Measurements from ENCODE around the gene ENTPD1. TPM values are rescaled to one million over a fixed set of nuclear protein-coding genes. Genes with fewer than 3 reads are reported as not detected.
A peak's percentile ranks its signal among the peaks of the same experiment; 100 is the strongest.

ENTPD1 gene
- total RNA-seq, 6 donors from 2014 or later, result 18.0 to 45.4 (median 22.3) TPM

DNA sequence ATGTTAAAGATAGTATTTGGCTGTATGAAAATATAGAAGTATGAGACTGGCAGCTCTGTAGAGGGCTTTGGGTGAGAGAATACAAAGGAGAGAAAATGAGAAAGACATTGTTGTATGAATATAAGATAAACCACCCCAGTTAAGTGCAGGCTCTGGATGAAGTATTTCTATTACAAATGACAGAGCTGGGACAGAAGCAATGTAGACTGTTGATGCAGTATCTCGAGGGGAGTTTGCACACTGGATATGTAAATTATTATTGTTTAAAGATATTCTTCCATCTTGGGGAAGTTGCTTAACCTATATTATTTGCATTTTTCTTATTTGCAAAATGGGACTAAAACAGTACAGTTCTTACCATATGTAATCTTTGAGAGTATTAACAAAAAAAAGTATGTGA, 31.5 kb downstream of the ENTPD1 start:
- Histone ChIP-seq H3K9me3 (no peaks in the 10 kb centered on the region), H3K27ac (no peak overlapping the region), H3K36me3 (no peaks in the 10 kb centered on the region), H3K4me1 (peaks cover 2 to 12% (median 4%) of the 10 kb centered on the region in 4 donors), H3K27me3 (no peaks in the 10 kb centered on the region), H3K4me3 (no peak overlapping the region)
- no peak for TF ChIP-seq POLR2A (IDR thresholded peaks at IDR 0.05)
- TF ChIP-seq, protein P1, sequence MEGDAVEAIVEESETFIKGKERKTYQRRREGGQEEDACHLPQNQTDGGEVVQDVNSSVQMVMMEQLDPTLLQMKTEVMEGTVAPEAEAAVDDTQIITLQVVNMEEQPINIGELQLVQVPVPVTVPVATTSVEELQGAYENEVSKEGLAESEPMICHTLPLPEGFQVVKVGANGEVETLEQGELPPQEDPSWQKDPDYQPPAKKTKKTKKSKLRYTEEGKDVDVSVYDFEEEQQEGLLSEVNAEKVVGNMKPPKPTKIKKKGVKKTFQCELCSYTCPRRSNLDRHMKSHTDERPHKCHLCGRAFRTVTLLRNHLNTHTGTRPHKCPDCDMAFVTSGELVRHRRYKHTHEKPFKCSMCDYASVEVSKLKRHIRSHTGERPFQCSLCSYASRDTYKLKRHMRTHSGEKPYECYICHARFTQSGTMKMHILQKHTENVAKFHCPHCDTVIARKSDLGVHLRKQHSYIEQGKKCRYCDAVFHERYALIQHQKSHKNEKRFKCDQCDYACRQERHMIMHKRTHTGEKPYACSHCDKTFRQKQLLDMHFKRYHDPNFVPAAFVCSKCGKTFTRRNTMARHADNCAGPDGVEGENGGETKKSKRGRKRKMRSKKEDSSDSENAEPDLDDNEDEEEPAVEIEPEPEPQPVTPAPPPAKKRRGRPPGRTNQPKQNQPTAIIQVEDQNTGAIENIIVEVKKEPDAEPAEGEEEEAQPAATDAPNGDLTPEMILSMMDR (IDR thresholded peaks at IDR 0.05), result no peak
- 75 to 84% methylated on average over 1 of the region's 1 CpG for WGBS, 2 donors
- no peak for DNase-seq
- ATAC-seq (ENCODE audit: low FRiP score in 2 of 2), result no peak

DNA sequence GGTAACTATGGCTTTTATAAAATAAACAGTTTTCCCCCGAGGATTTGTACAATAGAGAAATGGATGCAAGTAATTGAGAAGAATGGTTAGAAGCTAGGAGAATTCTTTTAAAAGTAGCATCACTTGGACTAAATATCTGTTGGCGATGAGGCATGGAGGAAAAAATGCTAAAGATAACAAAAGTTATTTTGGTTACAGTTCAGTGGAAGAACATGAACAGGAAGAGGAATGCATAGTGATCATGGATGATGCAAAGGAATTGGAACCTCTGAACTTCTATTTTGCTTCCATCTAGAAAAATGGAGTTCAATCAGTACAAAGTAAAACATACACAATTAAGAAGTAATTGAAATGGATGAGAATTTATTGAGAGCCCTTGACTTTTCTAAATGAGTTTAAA, 32.9 kb downstream of the ENTPD1 start:
- H3K36me3 ChIP-seq, result no peaks in the 10 kb centered on the region
- no peaks in the 10 kb centered on the region for H3K27me3 ChIP-seq
- peaks cover 10 to 25% (median 12%) of the 10 kb centered on the region in 4 donors for H3K4me1 ChIP-seq
- no peaks in the 10 kb centered on the region for H3K9me3 ChIP-seq
- ATAC-seq (ENCODE audit: low FRiP score in 2 of 2), result no peak
- H3K4me3 ChIP-seq, result no peak overlapping the region
- 78 to 81% methylated on average over 2 of the region's 2 CpGs for WGBS, 2 donors
- no peak for TF ChIP-seq POLR2AphosphoS5 (IDR thresholded peaks at IDR 0.05)
- no peak for TF ChIP-seq POLR2A (IDR thresholded peaks at IDR 0.05)
- TF ChIP-seq EP300 (IDR thresholded peaks at IDR 0.05), result no peak
- TF ChIP-seq, protein P1 (IDR thresholded peaks at IDR 0.05), result no peak
- no peak for DNase-seq
- no peak overlapping the region for H3K27ac ChIP-seq

DNA sequence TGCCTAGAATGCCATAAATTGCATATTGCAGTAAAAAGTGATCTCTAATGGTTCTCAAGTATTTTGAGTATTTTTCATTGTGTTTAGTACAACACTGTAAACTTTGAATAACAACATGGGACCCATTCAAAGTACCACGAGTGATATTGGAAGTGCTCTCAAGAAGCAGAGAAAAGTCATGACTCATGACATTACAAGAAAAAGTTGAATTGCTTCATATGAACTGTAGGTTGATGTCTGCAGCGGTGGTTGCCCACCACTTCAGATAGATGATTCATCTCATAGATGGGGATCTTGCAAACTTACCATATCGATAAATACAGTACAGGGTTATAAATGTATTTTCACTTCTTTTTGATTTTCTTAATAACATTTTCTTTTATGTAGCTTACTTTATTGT, 33.9 kb downstream of the ENTPD1 start:
- Histone ChIP-seq H3K27ac (no peak overlapping the region), H3K36me3 (no peaks in the 10 kb centered on the region), H3K9me3 (no peaks in the 10 kb centered on the region), H3K4me1 (peaks cover 16 to 23% (median 18%) of the 10 kb centered on the region in 4 donors), H3K27me3 (no peaks in the 10 kb centered on the region), H3K4me3 (no peak overlapping the region)
- ATAC-seq (ENCODE audit: low FRiP score in 2 of 2), result no peak
- no peak for DNase-seq
- WGBS, 2 donors, result 41 to 50% methylated on average over 3 of the region's 3 CpGs
- no peak for TF ChIP-seq POLR2A (IDR thresholded peaks at IDR 0.05)
- no peak for TF ChIP-seq EP300 (IDR thresholded peaks at IDR 0.05)
- TF ChIP-seq, protein P1 (IDR thresholded peaks at IDR 0.05), result no peak
- TF ChIP-seq POLR2AphosphoS5 (IDR thresholded peaks at IDR 0.05), result no peak

DNA sequence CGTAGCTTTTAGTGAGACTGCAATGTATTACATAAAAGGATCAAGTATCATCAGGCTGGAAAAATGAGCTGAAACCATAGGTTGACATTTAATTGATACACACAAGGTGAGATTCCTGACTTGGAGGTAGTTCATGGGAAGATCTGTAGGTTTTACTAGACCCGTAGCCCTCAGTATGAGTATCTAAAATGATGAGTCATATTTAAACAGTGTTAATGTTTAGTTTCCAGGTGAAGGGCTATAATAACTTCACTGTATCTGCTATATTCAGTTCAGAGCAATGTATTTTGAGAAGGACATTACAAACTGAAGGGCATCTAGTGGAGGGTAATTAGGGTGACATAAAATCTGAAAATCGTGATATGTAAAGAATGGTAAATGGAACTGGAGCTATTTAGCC, 35.0 kb downstream of the ENTPD1 start:
- TF ChIP-seq POLR2A (IDR thresholded peaks at IDR 0.05), result no peak
- no peak for TF ChIP-seq EP300 (IDR thresholded peaks at IDR 0.05)
- no peak for TF ChIP-seq POLR2AphosphoS5 (IDR thresholded peaks at IDR 0.05)
- 57 to 89% methylated on average over 3 of the region's 3 CpGs for WGBS, 2 donors
- H3K36me3 ChIP-seq, result no peaks in the 10 kb centered on the region
- H3K9me3 ChIP-seq, result no peaks in the 10 kb centered on the region
- H3K27me3 ChIP-seq, result no peaks in the 10 kb centered on the region
- DNase-seq (no peak), ATAC-seq (ENCODE audit: low FRiP score in 2 of 2) (no peak)
- no peak overlapping the region for H3K4me3 ChIP-seq
- H3K27ac ChIP-seq, result peak overlapping the region in 1 of 4 donors; percentile 80
- peaks cover 16 to 26% (median 20%) of the 10 kb centered on the region in 4 donors for H3K4me1 ChIP-seq

DNA sequence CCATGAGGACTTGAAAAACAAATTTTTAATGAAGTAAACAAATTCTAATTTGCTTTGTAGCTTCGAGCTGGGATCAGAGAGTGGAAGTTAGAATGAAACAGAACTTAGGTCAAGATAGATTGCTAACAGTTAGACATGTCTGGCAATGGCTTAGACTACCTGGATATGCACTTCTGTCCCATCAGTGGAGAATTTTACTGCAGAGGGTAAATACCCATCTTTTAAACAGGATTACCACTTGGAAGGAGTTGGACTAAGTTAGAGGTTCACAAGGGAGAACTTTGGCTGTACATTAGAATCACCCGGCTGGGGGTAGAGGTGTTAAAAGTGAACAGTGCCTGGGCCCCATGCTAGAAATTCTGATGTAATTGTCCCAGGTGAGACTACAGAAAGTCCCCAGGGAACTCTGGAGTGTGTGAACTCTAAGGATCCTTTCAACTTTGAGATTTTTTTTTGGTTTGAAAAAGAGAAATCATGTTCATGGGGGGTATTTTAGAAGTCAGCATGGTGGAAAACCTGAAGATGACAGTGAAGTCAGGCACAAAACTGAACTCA, 35.5 kb downstream of the ENTPD1 start:
- H3K4me3 ChIP-seq, result no peak overlapping the region
- DNase-seq (no peak), ATAC-seq (ENCODE audit: low FRiP score in 2 of 2) (no peak)
- H3K27ac ChIP-seq, result peak overlapping the region; percentile 11 to 80 (median 44)
- H3K27me3 ChIP-seq, result no peaks in the 10 kb centered on the region
- H3K36me3 ChIP-seq, result no peaks in the 10 kb centered on the region
- WGBS, 2 donors, result 86 to 89% methylated on average over 2 of the region's 2 CpGs
- H3K9me3 ChIP-seq, result no peaks in the 10 kb centered on the region
- TF ChIP-seq, protein P1 (IDR thresholded peaks at IDR 0.05), result no peak
- no peak for TF ChIP-seq EP300 (IDR thresholded peaks at IDR 0.05)
- H3K4me1 ChIP-seq, result peaks cover 16 to 26% (median 20%) of the 10 kb centered on the region in 4 donors

Data from upper lobe of left lung (tissue), 6 donors.